HG03571 (cell line): ENCODE measurements around the gene PTPRA.
"Not testable (repeated sequence)": the region's sequence is repeated elsewhere in the genome, so short reads cannot be mapped to it uniquely, and the experiment has no call there.

ENCODE experiments used
- ATAC-seq: cut with Tn5 transposase; IDR thresholded peaks from one replicate; pipeline ENCODE4 v1.9.1; 2021; ENCODE audit not compliant: unreplicated experiment

PTPRA gene

GRCh38 chr20:3071610-3072529 is 198.6 kb downstream of the PTPRA start, which contains the start of gene OXT:
OXT (plus strand) TSS chr20:3071620; CDS start chr20:3071656, 36 bp downstream.
- ATAC-seq = no peak

- ATAC-seq = no peak
Measured at GRCh38 chr20:3072530-3073250, 199.4 kb downstream of the PTPRA start.

- not testable (repeated sequence) for ATAC-seq
Measured at GRCh38 chr20:3073251-3073643, 200.0 kb downstream of the PTPRA start.

- no peak for ATAC-seq
Measured at GRCh38 chr20:3074812-3075211, 201.5 kb downstream of the PTPRA start.

GRCh38 chr20:3075315-3075714 is 202.0 kb downstream of the PTPRA start:
- ATAC-seq = not testable (repeated sequence)

- no peak for ATAC-seq
Measured at GRCh38 chr20:3077618-3078134, 204.4 kb downstream of the PTPRA start.

GRCh38 chr20:3080939-3081388 is 207.7 kb downstream of the PTPRA start:
- ATAC-seq = no peak

GRCh38 chr20:3081641-3082040 is 208.4 kb downstream of the PTPRA start:
- ATAC-seq = no peak

GRCh38 chr20:3082306-3082951 is 209.1 kb downstream of the PTPRA start:
- no peak for ATAC-seq

GRCh38 chr20:3082955-3083952 is 210.0 kb downstream of the PTPRA start:
- no peak for ATAC-seq

- ATAC-seq = no peak
Measured at GRCh38 chr20:3084283-3084985, 211.2 kb downstream of the PTPRA start, which contains the start of gene AVP. AVP (minus strand) TSS chr20:3084724; CDS start chr20:3084674, 50 bp downstream.

GRCh38 chr20:3084986-3085360 is 211.7 kb downstream of the PTPRA start:
- no peak for ATAC-seq

- no peak for ATAC-seq
Measured at GRCh38 chr20:3085571-3086072, 212.3 kb downstream of the PTPRA start.

- no peak for ATAC-seq
Measured at GRCh38 chr20:3088031-3088430, 214.8 kb downstream of the PTPRA start.
